Endodermal cell (in vitro differentiated cells): ENCODE measurements around the gene RCN1. TPM values are rescaled to one million over a fixed set of nuclear protein-coding genes. Genes with fewer than 3 reads are reported as not detected.

Experiments used
- DNase-seq: peaks from one replicate; pipeline ENCODE4 v3.0.0-alpha.2; 2017
- H3K27ac ChIP-seq: 2 replicates; pipeline ENCODE4 v1.5.1; 2013; ENCODE audit warnings: mild to moderate bottlenecking, low read depth, low read length, moderate library complexity
- H3K27me3 ChIP-seq: 2 replicates; pipeline ENCODE4 v1.6.1; 2013; ENCODE audit warnings: mild to moderate bottlenecking, low read length, moderate library complexity; ENCODE audit not compliant: insufficient read depth, control insufficient read depth, poor library complexity, severe bottlenecking
- H3K36me3 ChIP-seq: 2 replicates; pipeline ENCODE4 v1.7.0; 2013; ENCODE audit warnings: mild to moderate bottlenecking, low read length, moderate library complexity; ENCODE audit not compliant: control insufficient read depth, insufficient read depth
- H3K4me1 ChIP-seq: one replicate; pipeline ENCODE4 v1.7.0; 2013; ENCODE audit warnings: low read length; ENCODE audit not compliant: control insufficient read depth, insufficient read depth
- H3K4me3 ChIP-seq: 2 replicates; pipeline ENCODE4 v1.5.1; 2013; ENCODE audit warnings: mild to moderate bottlenecking, low read length, moderate library complexity
- H3K9ac ChIP-seq: 2 replicates; pipeline ENCODE4 v1.6.1; 2013; ENCODE audit warnings: mild to moderate bottlenecking, low read length, moderate library complexity; ENCODE audit not compliant: poor library complexity, severe bottlenecking; ENCODE audit errors: extremely low read depth
- H3K9me3 ChIP-seq: 2 replicates; pipeline ENCODE4 v1.6.1; 2013; ENCODE audit warnings: mild to moderate bottlenecking, low read length, moderate library complexity; ENCODE audit not compliant: control insufficient read depth
- H3K27ac Mint-ChIP-seq: 2 replicates; pipeline ENCODE4 v1.8.0; 2020; ENCODE audit warnings: mixed read lengths
- H3K27me3 Mint-ChIP-seq: 2 replicates; pipeline ENCODE4 v1.8.0; 2021; ENCODE audit warnings: mild to moderate bottlenecking, mixed read lengths; ENCODE audit not compliant: insufficient read depth
- H3K36me3 Mint-ChIP-seq: 2 replicates; pipeline ENCODE4 v1.8.0; 2020; ENCODE audit warnings: low read depth, mixed read lengths
- H3K4me1 Mint-ChIP-seq: 2 replicates; pipeline ENCODE4 v1.8.0; 2020; ENCODE audit warnings: mixed read lengths
- H3K4me3 Mint-ChIP-seq: 2 replicates; pipeline ENCODE4 v1.8.0; 2020; ENCODE audit warnings: mild to moderate bottlenecking, moderate library complexity, mixed read lengths
- H3K9me3 Mint-ChIP-seq: 2 replicates; pipeline ENCODE4 v1.8.0; 2020; ENCODE audit warnings: mild to moderate bottlenecking, mixed read lengths
- WGBS, 2 experiments: methylation state at CpG; one replicate each; pipeline versions ENCODE4 v1.1.5 to v1.1.7; 2013; ENCODE audit warnings: missing lambda C conversion rate in 2 of 2, mixed read lengths in 1 of 2; ENCODE audit not compliant: insufficient coverage in 1 of 2, insufficient read length in 1 of 2; 5-methylcytosine and 5-hydroxymethylcytosine counted together
- total RNA-seq, 2 donors: library from RNA; stranded (reverse); fragmentation: NEBNext Ultra II Directional in 1 of 2; extraction: Animal tissue kit (Norgen Biotek cat#: 25700) in 1 of 2; gene quantifications; 2 replicates in 1 of 2; 3 replicates in 1 of 2; pipeline ENCODE4 v1.2.1, GENCODE V29; 2021
- TF ChIP-seq, protein P1 (sequence below): fragments of 200-600 bp; sonication (generic); conservative IDR thresholded peaks from 2 replicates; pipeline ENCODE4 v1.5.0; 2021; ENCODE audit warnings: antibody characterized with exemption, mild to moderate bottlenecking

The RCN1 gene
- total RNA-seq, 2 donors from 2014 or later, result 99.5 to 136 TPM

DNA sequence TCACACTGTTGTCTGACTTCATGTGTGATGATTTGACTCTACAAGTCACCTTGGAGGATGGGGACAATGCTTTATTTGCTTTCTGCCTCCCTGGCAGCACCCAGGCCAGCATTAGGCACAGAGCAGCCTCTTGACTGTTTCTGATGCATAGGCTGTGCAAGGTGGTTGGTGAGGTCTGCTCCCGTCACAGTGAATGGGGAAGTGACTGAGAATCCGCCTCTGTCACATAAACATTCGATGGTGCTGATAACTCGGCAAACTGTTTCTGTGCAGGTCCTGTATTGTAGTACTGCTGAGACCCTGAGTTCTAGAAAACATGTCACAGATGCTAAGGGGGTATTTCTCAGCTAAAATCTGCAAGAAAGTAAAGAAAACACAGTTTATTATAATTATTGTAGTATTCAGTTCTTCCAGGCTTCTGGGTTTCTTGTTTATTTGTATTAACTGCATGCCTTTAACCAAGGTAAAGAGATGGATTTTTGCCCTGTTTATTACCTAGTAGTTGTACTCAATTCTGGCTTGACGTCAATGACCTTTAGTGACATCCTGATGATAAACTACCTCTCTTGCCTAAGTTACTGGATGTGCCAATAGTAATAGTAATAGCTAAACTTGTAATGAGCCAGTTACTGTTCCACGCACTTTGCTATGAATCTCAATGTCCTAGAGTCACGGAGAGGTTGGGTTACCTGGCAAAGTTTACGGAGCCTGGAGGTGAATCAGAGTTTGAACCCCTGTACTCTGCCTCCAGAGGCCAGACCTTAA, 24.8 kb upstream of the RCN1 start:
- peaks cover 17% of the 10 kb centered on the region for H3K27me3 ChIP-seq
- no peaks in the 10 kb centered on the region for H3K4me1 ChIP-seq
- H3K27ac ChIP-seq, result no peak overlapping the region
- H3K36me3 ChIP-seq, result no peaks in the 10 kb centered on the region
- Mint-ChIP-seq H3K4me3 (no peak overlapping the region), H3K27ac (no peak overlapping the region), H3K27me3 (peaks cover 14% of the 10 kb centered on the region), H3K9me3 (no peaks in the 10 kb centered on the region), H3K4me1 (peaks cover 4% of the 10 kb centered on the region), H3K36me3 (no peaks in the 10 kb centered on the region)
- 94 to 95% methylated on average over 5 to 8 of the region's 8 CpGs for WGBS, 2 experiments
- TF ChIP-seq, protein P1, sequence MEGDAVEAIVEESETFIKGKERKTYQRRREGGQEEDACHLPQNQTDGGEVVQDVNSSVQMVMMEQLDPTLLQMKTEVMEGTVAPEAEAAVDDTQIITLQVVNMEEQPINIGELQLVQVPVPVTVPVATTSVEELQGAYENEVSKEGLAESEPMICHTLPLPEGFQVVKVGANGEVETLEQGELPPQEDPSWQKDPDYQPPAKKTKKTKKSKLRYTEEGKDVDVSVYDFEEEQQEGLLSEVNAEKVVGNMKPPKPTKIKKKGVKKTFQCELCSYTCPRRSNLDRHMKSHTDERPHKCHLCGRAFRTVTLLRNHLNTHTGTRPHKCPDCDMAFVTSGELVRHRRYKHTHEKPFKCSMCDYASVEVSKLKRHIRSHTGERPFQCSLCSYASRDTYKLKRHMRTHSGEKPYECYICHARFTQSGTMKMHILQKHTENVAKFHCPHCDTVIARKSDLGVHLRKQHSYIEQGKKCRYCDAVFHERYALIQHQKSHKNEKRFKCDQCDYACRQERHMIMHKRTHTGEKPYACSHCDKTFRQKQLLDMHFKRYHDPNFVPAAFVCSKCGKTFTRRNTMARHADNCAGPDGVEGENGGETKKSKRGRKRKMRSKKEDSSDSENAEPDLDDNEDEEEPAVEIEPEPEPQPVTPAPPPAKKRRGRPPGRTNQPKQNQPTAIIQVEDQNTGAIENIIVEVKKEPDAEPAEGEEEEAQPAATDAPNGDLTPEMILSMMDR, result no peak
- no peak overlapping the region for H3K4me3 ChIP-seq
- H3K9ac ChIP-seq, result no peak overlapping the region
- H3K9me3 ChIP-seq, result no peaks in the 10 kb centered on the region
- no peak for DNase-seq

- H3K4me1 ChIP-seq, result no peaks in the 10 kb centered on the region
- no peak overlapping the region for H3K9ac ChIP-seq
- DNase-seq, result no peak
- Mint-ChIP-seq H3K36me3 (no peaks in the 10 kb centered on the region), H3K27ac (no peak overlapping the region), H3K4me3 (no peak overlapping the region), H3K9me3 (no peaks in the 10 kb centered on the region), H3K4me1 (peaks cover 9% of the 10 kb centered on the region), H3K27me3 (peaks cover 8% of the 10 kb centered on the region)
- WGBS, 2 experiments, result 89 to 96% methylated on average over 10 to 13 of the region's 13 CpGs
- no peak overlapping the region for H3K4me3 ChIP-seq
- H3K9me3 ChIP-seq, result no peaks in the 10 kb centered on the region
- H3K27ac ChIP-seq, result no peak overlapping the region
- peaks cover 17% of the 10 kb centered on the region for H3K27me3 ChIP-seq
- TF ChIP-seq, protein P1, result no peak
- H3K36me3 ChIP-seq, result no peaks in the 10 kb centered on the region
Observed at GRCh38 chr11:32068134-32068870, 22.6 kb upstream of the RCN1 start.

DNA sequence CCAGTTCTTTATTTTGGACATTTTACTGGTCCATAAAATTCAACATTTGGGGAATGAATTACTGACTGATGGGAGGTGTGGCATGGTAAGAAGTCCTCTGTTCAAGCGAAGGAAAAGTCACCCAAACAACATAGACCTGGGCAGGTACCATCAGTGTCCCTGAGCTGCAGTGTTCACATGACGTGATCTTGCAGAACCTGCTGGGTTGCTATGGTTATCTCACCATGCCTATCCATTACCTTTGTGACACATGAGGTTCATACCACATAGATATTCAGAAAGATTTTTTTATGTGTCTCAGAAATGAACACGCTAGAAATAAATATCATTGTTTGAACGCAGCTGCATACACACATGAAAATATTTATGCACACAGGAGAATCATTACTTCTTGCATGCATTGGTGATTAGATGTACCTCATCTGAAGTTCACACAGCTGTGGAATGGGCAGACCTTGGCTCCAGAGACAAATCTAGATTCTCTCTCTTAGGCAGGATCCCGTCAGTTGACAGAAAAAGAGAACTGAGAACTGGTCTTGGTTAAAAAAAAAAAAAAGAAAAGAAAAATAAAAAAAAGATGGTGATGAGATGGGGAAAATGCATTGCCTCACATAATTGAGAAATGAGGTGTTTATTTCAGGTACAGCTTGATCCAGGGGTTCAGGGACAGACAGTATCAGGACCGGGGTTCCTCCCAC, 21.4 kb upstream of the RCN1 start:
- TF ChIP-seq, protein P1, result no peak
- H3K4me1 Mint-ChIP-seq, result peaks cover 10% of the 10 kb centered on the region
- no peaks in the 10 kb centered on the region for H3K9me3 ChIP-seq
- H3K4me1 ChIP-seq, result no peaks in the 10 kb centered on the region
- H3K36me3 Mint-ChIP-seq, result no peaks in the 10 kb centered on the region
- WGBS, 2 experiments, result 94 to 96% methylated on average over 5 to 6 of the region's 6 CpGs
- H3K4me3 Mint-ChIP-seq, result no peak overlapping the region
- H3K27me3 ChIP-seq, result peaks cover 14% of the 10 kb centered on the region
- H3K9me3 Mint-ChIP-seq, result no peaks in the 10 kb centered on the region
- peaks cover 8% of the 10 kb centered on the region for H3K27me3 Mint-ChIP-seq
- no peak overlapping the region for H3K4me3 ChIP-seq
- no peak for DNase-seq
- no peak overlapping the region for H3K27ac ChIP-seq
- no peak overlapping the region for H3K9ac ChIP-seq
- no peak overlapping the region for H3K27ac Mint-ChIP-seq
- H3K36me3 ChIP-seq, result no peaks in the 10 kb centered on the region
